T47D (cell line): Measurements from ENCODE around the gene DCC.

Experiments used
- DNase-seq, 2 experiments: peaks; one replicate each; pipeline versions ENCODE4 v3.0.0 to v3.0.0-alpha.2; 2011 to 2012; ENCODE audit warnings: low read depth in 1 of 2, low spot score in 1 of 2
- JUND ChIP-seq: IDR thresholded peaks from 2 replicates; pipeline ENCODE4 v1.6.1; 2012; ENCODE audit warnings: low read depth
- in situ Hi-C: cut with HindIII; loops from 2 replicates; pipeline ENCODE4 v1.10.0; 2016; ENCODE audit warnings: low sequenced_read_pairs, low pct_unique_long_range_greater_than_20kb

DCC gene

DNA sequence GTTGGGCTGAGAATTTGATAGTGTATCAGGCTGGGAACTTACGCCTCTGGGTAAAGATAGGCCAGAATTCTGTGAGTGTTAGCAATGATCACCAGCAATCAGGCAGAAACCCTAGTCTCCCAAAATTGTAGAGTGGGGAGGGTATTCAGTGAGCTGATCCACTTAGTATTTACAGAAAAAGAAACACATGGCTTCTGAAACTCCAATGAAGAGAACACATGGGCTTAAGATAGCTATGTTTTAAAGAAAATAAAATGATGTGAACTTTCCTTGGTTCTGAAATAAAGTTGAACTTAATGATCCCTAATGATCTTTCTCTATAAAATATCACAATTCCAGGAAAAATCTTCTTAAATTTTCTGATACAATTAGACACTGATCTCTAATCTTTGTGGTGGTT lies 472.8 kb downstream of the DCC start:
- in situ Hi-C loops = no loop called here
- no peak for TF ChIP-seq JUND
- DNase-seq = no peak

DNA sequence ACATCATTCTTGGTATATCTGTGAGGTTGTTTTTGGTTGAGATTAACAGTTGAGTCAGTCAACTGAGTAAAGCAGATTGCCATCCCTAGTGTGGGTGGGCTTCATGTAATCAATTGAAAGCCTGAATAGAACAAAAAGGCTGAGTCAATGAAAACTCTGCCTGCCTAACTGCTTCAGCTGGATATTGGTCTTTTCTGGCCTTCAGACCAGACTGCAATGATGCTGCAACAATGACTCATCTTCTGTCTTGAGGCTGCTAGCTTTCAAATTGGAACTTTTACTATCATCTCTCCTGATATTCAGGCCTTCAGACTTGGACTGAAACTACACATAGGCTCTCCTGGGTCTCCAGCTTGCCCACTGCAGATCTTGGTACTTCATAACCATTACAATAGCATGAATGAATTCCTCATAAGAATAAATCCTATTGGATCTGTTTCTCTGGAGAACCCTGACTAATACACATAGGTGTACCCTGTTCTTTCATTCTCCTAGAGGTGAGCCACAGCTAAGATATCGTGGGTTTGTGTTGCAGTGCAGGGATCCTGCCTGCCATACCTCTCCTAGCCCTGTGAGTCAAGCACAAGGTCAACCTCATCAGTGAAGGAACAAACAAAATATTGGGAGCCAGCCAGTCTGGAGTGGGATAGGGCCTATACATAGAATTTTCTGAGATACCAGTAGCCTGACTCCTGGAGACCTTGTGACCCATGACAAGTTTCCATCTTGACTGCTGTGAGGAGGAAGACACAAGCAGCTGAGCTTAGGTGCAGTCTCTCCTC lies 473.8 kb downstream of the DCC start:
- no peak for TF ChIP-seq JUND

DNA sequence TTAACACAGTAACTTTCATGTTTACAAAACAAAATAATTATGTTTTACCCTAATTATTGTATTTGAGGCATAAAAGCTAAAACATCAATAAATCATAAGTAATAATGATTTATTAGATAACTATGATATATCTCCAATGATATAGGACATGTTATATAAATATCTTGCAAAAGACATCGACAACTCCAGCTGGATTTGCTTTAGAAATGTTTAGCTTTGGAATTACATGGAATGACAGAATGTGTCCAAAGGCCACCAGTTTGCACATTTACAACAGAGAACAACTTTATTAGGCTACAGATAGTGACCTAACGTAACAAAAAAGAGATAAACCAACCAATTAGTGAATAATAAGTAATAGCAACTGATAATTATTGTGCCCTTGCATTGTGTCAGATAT lies 475.7 kb downstream of the DCC start:
- no peak for TF ChIP-seq JUND
- no peak for DNase-seq
- in situ Hi-C loops = no loop called here

More for the DNA sequence above, 473.8 kb downstream of the DCC start:
- no peak for DNase-seq
- in situ Hi-C loops = no loop called here

DNA sequence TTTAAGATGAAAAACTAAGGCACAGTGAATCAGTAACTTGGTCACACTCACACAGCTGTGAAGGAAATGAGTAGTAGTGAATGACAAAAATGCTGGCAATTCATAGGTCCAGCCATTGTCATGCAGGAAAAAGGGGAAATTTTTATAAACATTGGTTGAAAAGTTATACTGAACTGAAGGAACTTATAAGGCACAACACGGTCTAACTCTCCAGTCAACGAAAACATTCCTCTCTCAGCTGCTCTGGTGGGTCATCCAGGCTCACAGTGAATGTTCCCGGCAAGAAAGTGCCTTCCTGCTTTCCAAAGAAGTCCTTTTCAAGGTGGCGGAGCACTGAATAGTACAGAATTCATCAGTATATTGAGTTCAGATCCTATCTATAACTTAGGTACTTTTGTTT lies 476.1 kb downstream of the DCC start:
- in situ Hi-C loops = no loop called here
- no peak for TF ChIP-seq JUND
- DNase-seq = no peak

GRCh38 chr18:52822160-52822559 lies 482.2 kb downstream of the DCC start:
- TF ChIP-seq JUND = no peak
- in situ Hi-C loops = no loop called here
- no peak for DNase-seq

GRCh38 chr18:52824126-52824525 lies 484.1 kb downstream of the DCC start:
- TF ChIP-seq JUND = no peak
- in situ Hi-C loops = no loop called here

DNA sequence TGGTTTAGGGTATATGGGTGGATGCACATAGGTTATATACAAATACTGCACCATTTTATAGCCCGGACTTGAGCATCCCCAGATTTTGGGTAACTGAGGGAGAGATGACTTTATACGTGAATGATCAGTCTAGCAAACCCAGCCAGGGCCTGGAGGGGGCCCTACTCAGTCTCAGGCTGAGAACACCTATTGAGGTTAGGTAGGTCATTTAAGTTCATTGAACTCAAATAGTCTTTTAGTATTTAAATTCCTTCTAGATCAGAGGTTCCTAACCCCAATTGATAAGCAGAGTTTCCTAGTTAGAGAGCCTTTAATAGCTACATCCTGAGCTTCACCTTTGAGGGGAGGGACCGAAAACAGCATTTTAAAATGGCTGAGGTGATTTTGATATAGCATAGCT lies 487.0 kb downstream of the DCC start:
- no peak for TF ChIP-seq JUND
- no peak for DNase-seq
- in situ Hi-C loops = no loop called here

More at GRCh38 chr18:52824126-52824525, 484.1 kb downstream of the DCC start:
- no peak for DNase-seq

- in situ Hi-C loops = no loop called here
- TF ChIP-seq JUND = no peak
- DNase-seq = no peak
These were observed 489.3 kb downstream of the DCC start for GRCh38 chr18:52829320-52829719.

DNA sequence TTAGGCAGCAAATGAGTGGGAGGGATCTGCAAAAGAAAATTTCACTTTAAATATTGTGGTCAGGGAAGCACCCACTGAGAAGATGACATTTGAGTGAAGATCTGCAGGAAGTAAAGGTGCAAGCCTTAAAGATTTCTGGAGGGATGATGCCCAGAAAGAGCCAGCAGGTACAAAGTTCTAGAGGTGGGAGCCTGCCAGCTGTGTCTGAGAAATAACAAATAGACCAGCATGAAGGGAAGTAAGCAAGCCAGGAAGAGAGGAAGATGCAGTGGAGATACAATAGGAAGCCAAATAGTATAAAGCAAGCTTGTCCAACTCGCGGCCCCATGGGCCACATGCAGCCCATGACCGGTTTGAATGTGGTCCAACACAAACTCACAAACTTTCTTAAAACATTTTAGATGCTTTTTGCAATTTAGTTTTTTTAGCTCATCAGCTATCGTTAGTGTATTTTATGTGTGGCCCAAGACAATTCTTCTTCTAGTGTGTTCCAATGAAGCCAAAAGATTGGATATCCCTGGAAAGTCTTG lies 489.9 kb downstream of the DCC start:
- in situ Hi-C loops = no loop called here
- DNase-seq = no peak
- no peak for TF ChIP-seq JUND

GRCh38 chr18:52844323-52844722 lies 504.3 kb downstream of the DCC start:
- no peak for DNase-seq

GRCh38 chr18:52845036-52845435 lies 505.0 kb downstream of the DCC start:
- no peak for TF ChIP-seq JUND
- in situ Hi-C loops = no loop called here
- no peak for DNase-seq

More at GRCh38 chr18:52844323-52844722, 504.3 kb downstream of the DCC start:
- in situ Hi-C loops = no loop called here
- TF ChIP-seq JUND = no peak

DNA sequence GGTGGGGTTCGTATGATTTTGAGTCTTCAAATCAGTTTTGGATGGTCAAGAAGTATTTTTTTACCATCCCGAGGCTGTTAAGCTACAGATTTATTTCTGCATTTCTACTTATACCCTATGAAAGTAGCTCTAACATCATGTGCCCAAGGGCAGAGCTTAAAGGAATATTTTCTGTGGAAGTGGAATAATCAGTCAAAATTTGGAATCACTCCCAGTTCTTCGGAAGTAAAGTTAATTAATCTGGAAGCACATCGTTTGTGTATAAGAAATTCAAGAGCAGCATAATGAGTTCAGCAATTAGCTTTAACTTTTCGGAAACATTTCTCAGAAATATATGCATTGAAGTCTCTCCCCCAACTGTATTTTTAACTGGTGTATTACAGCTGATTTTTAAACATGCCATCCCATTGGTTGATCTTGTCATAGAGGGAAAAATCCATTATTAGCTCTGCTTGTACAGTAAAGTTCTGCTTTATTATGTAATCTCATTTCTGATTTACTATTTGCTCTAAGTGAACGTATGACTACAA lies 510.1 kb downstream of the DCC start:
- TF ChIP-seq JUND = no peak
- no peak for DNase-seq
- in situ Hi-C loops = no loop called here

DNA sequence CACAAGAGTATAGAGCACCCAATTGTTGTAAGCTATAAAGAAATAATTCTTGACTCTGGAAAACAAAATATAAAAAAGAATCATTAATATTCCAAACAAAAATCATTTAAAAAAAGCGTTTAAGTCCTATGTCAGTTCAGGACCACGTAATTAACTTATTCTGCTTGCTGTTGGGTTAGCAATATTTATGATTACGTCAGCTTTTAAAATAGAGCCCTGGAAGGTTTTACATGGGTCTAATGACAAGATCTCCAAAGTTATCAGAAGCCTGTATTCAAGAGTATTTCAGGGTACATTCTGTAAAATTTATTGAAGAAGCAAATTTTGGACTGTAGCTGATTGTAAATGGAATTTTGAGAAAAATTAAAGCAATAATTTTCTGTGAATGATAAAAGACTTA lies 521.6 kb downstream of the DCC start:
- in situ Hi-C loops = no loop called here
- no peak for DNase-seq
- TF ChIP-seq JUND = no peak
